Measurements from ENCODE around the gene RTP3.

DNA sequence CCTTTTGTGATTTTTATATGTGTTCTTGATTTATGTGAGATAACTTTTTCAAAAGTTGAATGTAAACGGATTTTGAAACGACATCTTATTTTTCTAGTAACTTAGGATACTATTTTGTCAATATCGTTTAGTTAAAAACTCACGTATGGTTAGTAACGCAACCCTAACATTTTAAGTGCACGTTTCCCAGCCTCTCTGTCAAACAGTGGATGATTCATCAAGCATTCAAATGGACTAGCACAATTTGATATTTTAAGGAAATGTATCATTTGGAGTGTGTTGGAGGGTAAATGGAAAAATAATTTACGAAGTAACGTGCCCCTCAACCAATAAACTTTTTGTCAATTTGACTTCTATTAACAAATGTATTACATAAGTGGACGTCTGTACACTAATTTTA is 23.3 kb downstream of the RTP3 start:
- TF ChIP-seq EP300 (conservative IDR thresholded peaks at IDR 0.05; ENCODE audit: poor library complexity, severe bottlenecking) (no peak), SMC3 (conservative IDR thresholded peaks at IDR 0.05; ENCODE audit: poor library complexity) (no peak)
- TF ChIP-seq, protein P1, sequence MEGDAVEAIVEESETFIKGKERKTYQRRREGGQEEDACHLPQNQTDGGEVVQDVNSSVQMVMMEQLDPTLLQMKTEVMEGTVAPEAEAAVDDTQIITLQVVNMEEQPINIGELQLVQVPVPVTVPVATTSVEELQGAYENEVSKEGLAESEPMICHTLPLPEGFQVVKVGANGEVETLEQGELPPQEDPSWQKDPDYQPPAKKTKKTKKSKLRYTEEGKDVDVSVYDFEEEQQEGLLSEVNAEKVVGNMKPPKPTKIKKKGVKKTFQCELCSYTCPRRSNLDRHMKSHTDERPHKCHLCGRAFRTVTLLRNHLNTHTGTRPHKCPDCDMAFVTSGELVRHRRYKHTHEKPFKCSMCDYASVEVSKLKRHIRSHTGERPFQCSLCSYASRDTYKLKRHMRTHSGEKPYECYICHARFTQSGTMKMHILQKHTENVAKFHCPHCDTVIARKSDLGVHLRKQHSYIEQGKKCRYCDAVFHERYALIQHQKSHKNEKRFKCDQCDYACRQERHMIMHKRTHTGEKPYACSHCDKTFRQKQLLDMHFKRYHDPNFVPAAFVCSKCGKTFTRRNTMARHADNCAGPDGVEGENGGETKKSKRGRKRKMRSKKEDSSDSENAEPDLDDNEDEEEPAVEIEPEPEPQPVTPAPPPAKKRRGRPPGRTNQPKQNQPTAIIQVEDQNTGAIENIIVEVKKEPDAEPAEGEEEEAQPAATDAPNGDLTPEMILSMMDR (IDR thresholded peaks at IDR 0.05; ENCODE audit: poor library complexity, severe bottlenecking), result no peak

Measured in neural cell (in vitro differentiated cells).